HEK293 (cell line): Measurements from ENCODE around the gene CACNA1B.

Experiments used
- CTCF ChIA-PET: fragments of 350-600 bp; formaldehyde crosslinking; extraction: SDS; loops from one replicate; lab custom pipeline; 2021; ENCODE audit warnings: antibody characterized with exemption; lab: Yijun Ruan, JAX
- POLR2A ChIA-PET: fragments of 300-600 bp; formaldehyde crosslinking; extraction: SDS; loops from one replicate; lab custom pipeline; 2020; ENCODE audit warnings: antibody characterized with exemption, inconsistent platforms; lab: Yijun Ruan, JAX
- H3K27ac ChIP-seq: fragments of 200-500 bp; sonication (Bioruptor generic); 2 replicates; pipeline ENCODE4 v1.5.1; 2014; ENCODE audit warnings: low read depth, low read length, control low read depth, inconsistent platforms; ENCODE audit errors: extremely low read depth
- H3K36me3 ChIP-seq, 2 experiments: fragments of 200-500 bp in 1 of 2; sonication (Bioruptor generic) in 1 of 2; 1 replicate in 1 of 2; 2 replicates in 1 of 2; pipeline ENCODE4 v1.5.1; 2014 to 2017; ENCODE audit warnings: inconsistent platforms in 2 of 2, low read length in 2 of 2; ENCODE audit not compliant: control insufficient read depth in 2 of 2, insufficient read depth in 1 of 2
- H3K4me1 ChIP-seq: fragments of 200-500 bp; sonication (Bioruptor generic); 2 replicates; pipeline ENCODE4 v1.5.1; 2014; ENCODE audit warnings: mild to moderate bottlenecking, low read length, inconsistent platforms; ENCODE audit not compliant: control insufficient read depth, insufficient read depth
- H3K4me3 ChIP-seq: 2 replicates; pipeline ENCODE4 v1.5.1; 2011; ENCODE audit warnings: low read depth, mild to moderate bottlenecking, control low read depth, low read length, moderate library complexity
- H3K9me3 ChIP-seq: fragments of 200-500 bp; sonication (Bioruptor generic); 2 replicates; pipeline ENCODE4 v1.5.1; 2014; ENCODE audit warnings: low read depth, low read length, inconsistent platforms; ENCODE audit not compliant: control insufficient read depth, insufficient read depth
- BCL11A ChIP-seq: fragments of 450-650 bp; formaldehyde crosslinking; IDR thresholded peaks from 2 replicates; pipeline ENCODE4 v1.5.1; 2016; ENCODE audit warnings: low read depth, missing biosample characterization, missing genetic modification characterization
- HOXA7 ChIP-seq: sonication (generic); formaldehyde crosslinking; IDR thresholded peaks from 2 replicates; pipeline ENCODE4 v1.8.1; 2022; ENCODE audit warnings: missing genetic modification reagents, borderline replicate concordance
- KLF1 ChIP-seq: fragments of 450-650 bp; formaldehyde crosslinking; IDR thresholded peaks from 2 replicates; pipeline ENCODE4 v1.5.1; 2016; ENCODE audit warnings: missing biosample characterization, missing genetic modification characterization
- PRDM2 ChIP-seq: fragments of 450-650 bp; formaldehyde crosslinking; IDR thresholded peaks from 2 replicates; pipeline ENCODE4 v1.5.1; 2016; ENCODE audit warnings: missing biosample characterization, missing genetic modification characterization, borderline replicate concordance
- SCRT1 ChIP-seq: fragments of 450-650 bp; formaldehyde crosslinking; IDR thresholded peaks from 2 replicates; pipeline ENCODE4 v1.5.1; 2016; ENCODE audit warnings: missing biosample characterization, missing genetic modification characterization, borderline replicate concordance
- SP3 ChIP-seq: fragments of 450-650 bp; formaldehyde crosslinking; IDR thresholded peaks from 2 replicates; pipeline ENCODE4 v1.5.1; 2016; ENCODE audit warnings: missing biosample characterization, missing genetic modification characterization
- ZBTB1 ChIP-seq: fragments of 450-650 bp; formaldehyde crosslinking; IDR thresholded peaks from 2 replicates; pipeline ENCODE4 v1.5.1; 2016; ENCODE audit warnings: missing biosample characterization, missing genetic modification characterization
- ZFP3 ChIP-seq: fragments of 450-650 bp; formaldehyde crosslinking; IDR thresholded peaks from 2 replicates; pipeline ENCODE4 v1.5.1; 2016; ENCODE audit warnings: low read depth, missing biosample characterization, missing genetic modification characterization
- ZFP37 ChIP-seq: fragments of 450-650 bp; formaldehyde crosslinking; IDR thresholded peaks from 2 replicates; pipeline ENCODE4 v1.5.1; 2016; ENCODE audit warnings: missing biosample characterization, missing genetic modification characterization
- ZNF16 ChIP-seq: fragments of 450-650 bp; formaldehyde crosslinking; IDR thresholded peaks from 2 replicates; pipeline ENCODE4 v1.5.1; 2016; ENCODE audit warnings: low read depth, missing biosample characterization, missing genetic modification characterization
- ZNF24 ChIP-seq: fragments of 450-650 bp; formaldehyde crosslinking; IDR thresholded peaks from 2 replicates; pipeline ENCODE4 v1.5.1; 2016; ENCODE audit warnings: missing biosample characterization, missing genetic modification characterization
- ZNF274 ChIP-seq, 2 experiments: fragments of 200-500 bp in 1 of 2; fragments of 450-650 bp in 1 of 2; sonication (Bioruptor generic) in 1 of 2; formaldehyde crosslinking in 1 of 2; IDR thresholded peaks; 2 replicates each; pipeline versions ENCODE4 v1.5.1 to v1.6.1; 2014 to 2016; ENCODE audit warnings: borderline replicate concordance in 1 of 2, inconsistent platforms in 1 of 2, low read length in 1 of 2, missing biosample characterization in 1 of 2, missing genetic modification characterization in 1 of 2
- ZNF394 ChIP-seq: fragments of 450-650 bp; formaldehyde crosslinking; IDR thresholded peaks from 2 replicates; pipeline ENCODE4 v1.5.1; 2016; ENCODE audit warnings: missing biosample characterization, missing genetic modification characterization, mild to moderate bottlenecking, moderate library complexity, borderline replicate concordance
- ZNF488 ChIP-seq: fragments of 450-650 bp; formaldehyde crosslinking; IDR thresholded peaks from 2 replicates; pipeline ENCODE4 v1.5.1; 2016; ENCODE audit warnings: missing biosample characterization, missing genetic modification characterization
- ZNF555 ChIP-seq: fragments of 450-650 bp; formaldehyde crosslinking; conservative IDR thresholded peaks from 2 replicates; pipeline ENCODE4 v1.5.1; 2017; ENCODE audit warnings: missing biosample characterization, mild to moderate bottlenecking, missing genetic modification characterization, inconsistent platforms
- ZNF76 ChIP-seq: fragments of 450-650 bp; formaldehyde crosslinking; IDR thresholded peaks from 2 replicates; pipeline ENCODE4; 2016; ENCODE audit warnings: low read depth, missing biosample characterization, missing genetic modification characterization, borderline replicate concordance
- TF ChIP-seq, protein P1 (sequence below): fragments of 450-650 bp; formaldehyde crosslinking; IDR thresholded peaks from 2 replicates; pipeline ENCODE4 v1.5.1; 2016; ENCODE audit warnings: missing biosample characterization, missing genetic modification characterization
- TF ChIP-seq, protein P2 (sequence below): fragments of 450-650 bp; formaldehyde crosslinking; IDR thresholded peaks from 2 replicates; pipeline ENCODE4 v1.5.1; 2017; ENCODE audit warnings: missing biosample characterization, missing genetic modification characterization
- TF ChIP-seq, protein P3 (sequence below): fragments of 450-650 bp; formaldehyde crosslinking; IDR thresholded peaks from 2 replicates; pipeline ENCODE4 v1.5.1; 2016; ENCODE audit warnings: missing biosample characterization, missing genetic modification characterization
- TF ChIP-seq, protein P4 (sequence below): fragments of 450-650 bp; formaldehyde crosslinking; IDR thresholded peaks from 2 replicates; pipeline ENCODE4 v1.5.1; 2016; ENCODE audit warnings: missing biosample characterization, missing genetic modification characterization

CACNA1B gene

DNA sequence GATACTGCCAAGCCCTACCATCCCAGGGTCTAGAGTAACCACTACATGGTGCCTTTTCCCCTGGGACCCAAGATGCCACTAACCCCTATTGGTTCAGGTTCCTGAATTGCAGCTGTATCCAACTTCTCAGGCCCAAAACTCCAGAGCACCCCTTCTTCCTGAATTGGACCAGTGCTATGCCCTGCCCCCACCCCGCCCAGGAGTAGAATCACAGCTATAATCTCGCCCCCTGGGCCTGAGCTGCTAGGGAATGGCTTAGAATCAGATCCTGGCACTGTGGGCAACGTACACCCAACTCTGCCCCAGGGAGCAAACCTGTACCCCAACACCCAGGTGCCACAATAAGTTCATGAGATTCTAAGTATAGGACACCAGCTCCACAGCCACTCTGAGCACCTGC lies 206.3 kb downstream of the CACNA1B start:
- TF ChIP-seq, protein P1, sequence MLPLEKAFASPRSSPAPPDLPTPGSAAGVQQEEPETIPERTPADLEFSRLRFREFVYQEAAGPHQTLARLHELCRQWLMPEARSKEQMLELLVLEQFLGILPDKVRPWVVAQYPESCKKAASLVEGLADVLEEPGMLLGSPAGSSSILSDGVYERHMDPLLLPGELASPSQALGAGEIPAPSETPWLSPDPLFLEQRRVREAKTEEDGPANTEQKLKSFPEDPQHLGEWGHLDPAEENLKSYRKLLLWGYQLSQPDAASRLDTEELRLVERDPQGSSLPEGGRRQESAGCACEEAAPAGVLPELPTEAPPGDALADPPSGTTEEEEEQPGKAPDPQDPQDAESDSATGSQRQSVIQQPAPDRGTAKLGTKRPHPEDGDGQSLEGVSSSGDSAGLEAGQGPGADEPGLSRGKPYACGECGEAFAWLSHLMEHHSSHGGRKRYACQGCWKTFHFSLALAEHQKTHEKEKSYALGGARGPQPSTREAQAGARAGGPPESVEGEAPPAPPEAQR (tag by site-specific recombination): no peak
- TF ChIP-seq ZNF274 (IDR thresholded peaks at IDR 0.05; ENCODE audit: low read length) (no peak), ZNF274 (tag by site-specific recombination; IDR thresholded peaks at IDR 0.05; ENCODE audit: borderline replicate concordance) (no peak), ZFP3 (tag by site-specific recombination) (no peak), SP3 (tag by site-specific recombination) (no peak), ZFP37 (tag by site-specific recombination) (no peak), ZNF555 (tag by site-specific recombination) (no peak), HOXA7 (no peak), ZNF16 (tag by site-specific recombination) (no peak), KLF1 (no peak), BCL11A (tag by site-specific recombination) (no peak), ZNF394 (tag by site-specific recombination) (no peak), ZBTB1 (tag by site-specific recombination) (no peak), SCRT1 (no peak), ZNF24 (tag by site-specific recombination) (no peak), ZNF488 (tag by site-specific recombination) (no peak), ZNF76 (tag by site-specific recombination) (no peak), PRDM2 (tag by site-specific recombination) (no peak)
- TF ChIP-seq, protein P2, sequence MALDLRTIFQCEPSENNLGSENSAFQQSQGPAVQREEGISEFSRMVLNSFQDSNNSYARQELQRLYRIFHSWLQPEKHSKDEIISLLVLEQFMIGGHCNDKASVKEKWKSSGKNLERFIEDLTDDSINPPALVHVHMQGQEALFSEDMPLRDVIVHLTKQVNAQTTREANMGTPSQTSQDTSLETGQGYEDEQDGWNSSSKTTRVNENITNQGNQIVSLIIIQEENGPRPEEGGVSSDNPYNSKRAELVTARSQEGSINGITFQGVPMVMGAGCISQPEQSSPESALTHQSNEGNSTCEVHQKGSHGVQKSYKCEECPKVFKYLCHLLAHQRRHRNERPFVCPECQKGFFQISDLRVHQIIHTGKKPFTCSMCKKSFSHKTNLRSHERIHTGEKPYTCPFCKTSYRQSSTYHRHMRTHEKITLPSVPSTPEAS (tag by site-specific recombination): no peak
- TF ChIP-seq, protein P3, sequence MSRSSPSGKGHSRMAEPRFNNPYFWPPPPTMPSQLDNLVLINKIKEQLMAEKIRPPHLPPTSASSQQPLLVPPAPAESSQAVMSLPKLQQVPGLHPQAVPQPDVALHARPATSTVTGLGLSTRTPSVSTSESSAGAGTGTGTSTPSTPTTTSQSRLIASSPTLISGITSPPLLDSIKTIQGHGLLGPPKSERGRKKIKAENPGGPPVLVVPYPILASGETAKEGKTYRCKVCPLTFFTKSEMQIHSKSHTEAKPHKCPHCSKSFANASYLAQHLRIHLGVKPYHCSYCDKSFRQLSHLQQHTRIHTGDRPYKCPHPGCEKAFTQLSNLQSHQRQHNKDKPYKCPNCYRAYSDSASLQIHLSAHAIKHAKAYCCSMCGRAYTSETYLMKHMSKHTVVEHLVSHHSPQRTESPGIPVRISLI (tag by site-specific recombination): no peak
- TF ChIP-seq, protein P4, sequence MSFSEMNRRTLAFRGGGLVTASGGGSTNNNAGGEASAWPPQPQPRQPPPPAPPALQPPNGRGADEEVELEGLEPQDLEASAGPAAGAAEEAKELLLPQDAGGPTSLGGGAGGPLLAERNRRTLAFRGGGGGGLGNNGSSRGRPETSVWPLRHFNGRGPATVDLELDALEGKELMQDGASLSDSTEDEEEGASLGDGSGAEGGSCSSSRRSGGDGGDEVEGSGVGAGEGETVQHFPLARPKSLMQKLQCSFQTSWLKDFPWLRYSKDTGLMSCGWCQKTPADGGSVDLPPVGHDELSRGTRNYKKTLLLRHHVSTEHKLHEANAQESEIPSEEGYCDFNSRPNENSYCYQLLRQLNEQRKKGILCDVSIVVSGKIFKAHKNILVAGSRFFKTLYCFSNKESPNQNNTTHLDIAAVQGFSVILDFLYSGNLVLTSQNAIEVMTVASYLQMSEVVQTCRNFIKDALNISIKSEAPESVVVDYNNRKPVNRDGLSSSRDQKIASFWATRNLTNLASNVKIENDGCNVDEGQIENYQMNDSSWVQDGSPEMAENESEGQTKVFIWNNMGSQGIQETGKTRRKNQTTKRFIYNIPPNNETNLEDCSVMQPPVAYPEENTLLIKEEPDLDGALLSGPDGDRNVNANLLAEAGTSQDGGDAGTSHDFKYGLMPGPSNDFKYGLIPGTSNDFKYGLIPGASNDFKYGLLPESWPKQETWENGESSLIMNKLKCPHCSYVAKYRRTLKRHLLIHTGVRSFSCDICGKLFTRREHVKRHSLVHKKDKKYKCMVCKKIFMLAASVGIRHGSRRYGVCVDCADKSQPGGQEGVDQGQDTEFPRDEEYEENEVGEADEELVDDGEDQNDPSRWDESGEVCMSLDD (tag by site-specific recombination): no peak
- TF ChIP-seq, all 188 proteins: peak for 0
- no peaks in the 10 kb centered on the region for H3K36me3 ChIP-seq
- H3K27ac ChIP-seq: no peak overlapping the region
- POLR2A ChIA-PET: no interaction called here
- no peaks in the 10 kb centered on the region; the same call in 1 of the 2 replicates for H3K9me3 ChIP-seq
- H3K4me3 ChIP-seq: no peak overlapping the region
- H3K4me1 ChIP-seq: no peaks in the 10 kb centered on the region
- CTCF ChIA-PET: no interaction called here
